ENCODE results near the gene ZNF891. TPM values are rescaled to one million over a fixed set of nuclear protein-coding genes. Genes with fewer than 3 reads are reported as not detected.

Gene ZNF891
- 7.3 TPM for total RNA-seq
- polyA plus RNA-seq = 0.90 TPM

GRCh38 chr12:133130038-133130807 is at the start of gene ZNF891, which contains the start of gene ZNF10:
TSS of gene ZNF891 (minus strand) at chr12:133130274. CDS start at chr12:133121918, 8,356 bp downstream.
TSS of gene ZNF10 (plus strand) at chr12:133130627. CDS start at chr12:133144493, 13,866 bp downstream.
- peak; percentile 88 for DNase-seq (ENCODE audit: extremely low spot score)
- WGBS = under 1% methylated on average over 87 of the region's 87 CpGs
- peaks cover 6% of the 10 kb centered on the region for H3K36me3 ChIP-seq (ENCODE audit: insufficient read depth)

GRCh38 chr12:133174901-133175300 is 44.8 kb upstream of the ZNF891 start:
- no peak for DNase-seq (ENCODE audit: extremely low spot score)
- WGBS = 69% methylated on average over 1 of the region's 1 CpG
- H3K27ac ChIP-seq (ENCODE audit: low read depth) = no peak overlapping the region
- no peak overlapping the region for H3K4me3 ChIP-seq (ENCODE audit: low read depth, low read length)
- no peaks in the 10 kb centered on the region for H3K4me1 ChIP-seq (ENCODE audit: insufficient read depth)
- no peaks in the 10 kb centered on the region for H3K36me3 ChIP-seq (ENCODE audit: insufficient read depth)

More at GRCh38 chr12:133130038-133130807, at the start of gene ZNF891, which contains the start of gene ZNF10:
- Histone ChIP-seq H3K4me3 (ENCODE audit: low read depth, low read length) (peak within 1 kb of the TSS; percentile 98), H3K27ac (ENCODE audit: low read depth) (peak within 1 kb of the TSS; percentile 99), H3K4me1 (ENCODE audit: insufficient read depth) (peaks cover 1% of the 10 kb centered on the region)

DNA sequence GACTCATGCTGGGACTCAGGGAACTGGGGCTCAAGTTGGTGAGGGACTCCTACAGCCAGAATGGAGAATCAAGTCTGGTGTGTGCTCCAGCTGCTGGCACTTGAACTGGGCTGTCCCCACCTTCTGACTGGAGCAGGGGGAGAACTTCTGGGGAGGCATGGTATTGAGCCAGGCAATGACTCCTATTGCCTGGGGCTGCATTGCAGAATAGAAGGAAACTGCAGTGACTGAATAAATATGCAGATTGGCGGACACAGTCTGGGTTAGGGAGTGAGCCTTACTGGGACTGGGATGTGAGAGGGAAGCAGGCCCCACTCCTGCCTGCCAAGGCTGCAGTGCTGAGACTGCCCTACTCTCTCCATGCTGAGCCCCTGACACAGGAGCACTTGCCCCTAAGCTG is 42.4 kb upstream of the ZNF891 start:
- Histone ChIP-seq H3K36me3 (ENCODE audit: insufficient read depth) (no peaks in the 10 kb centered on the region), H3K27ac (ENCODE audit: low read depth) (no peak overlapping the region), H3K4me3 (ENCODE audit: low read depth, low read length) (no peak overlapping the region), H3K4me1 (ENCODE audit: insufficient read depth) (no peaks in the 10 kb centered on the region)
- DNase-seq (ENCODE audit: extremely low spot score) = no peak
- 85% methylated on average over 1 of the region's 1 CpG for WGBS

GRCh38 chr12:133165776-133166175 is 35.7 kb upstream of the ZNF891 start:
- Histone ChIP-seq H3K27ac (ENCODE audit: low read depth) (no peak overlapping the region), H3K4me1 (ENCODE audit: insufficient read depth) (no peaks in the 10 kb centered on the region), H3K4me3 (ENCODE audit: low read depth, low read length) (no peak overlapping the region), H3K36me3 (ENCODE audit: insufficient read depth) (no peaks in the 10 kb centered on the region)
- WGBS = 91% methylated on average over 3 of the region's 3 CpGs
- no peak for DNase-seq (ENCODE audit: extremely low spot score)

- Histone ChIP-seq H3K36me3 (ENCODE audit: insufficient read depth) (peaks cover 36% of the 10 kb centered on the region), H3K4me3 (ENCODE audit: low read depth, low read length) (no peak overlapping the region), H3K27ac (ENCODE audit: low read depth) (no peak overlapping the region), H3K4me1 (ENCODE audit: insufficient read depth) (no peaks in the 10 kb centered on the region)
- WGBS = 99% methylated on average over 2 of the region's 2 CpGs
- no peak for DNase-seq (ENCODE audit: extremely low spot score)
These were observed 26.1 kb upstream of the ZNF891 start for GRCh38 chr12:133156125-133156690.

- Histone ChIP-seq H3K27ac (ENCODE audit: low read depth) (no peak overlapping the region), H3K4me1 (ENCODE audit: insufficient read depth) (no peaks in the 10 kb centered on the region), H3K4me3 (ENCODE audit: low read depth, low read length) (no peak overlapping the region), H3K36me3 (ENCODE audit: insufficient read depth) (peaks cover 13% of the 10 kb centered on the region)
- DNase-seq (ENCODE audit: extremely low spot score) = no peak
- 98% methylated on average over 2 of the region's 2 CpGs for WGBS
These were observed 15.9 kb upstream of the ZNF891 start for GRCh38 chr12:133145981-133146380.

- no peak overlapping the region for H3K4me3 ChIP-seq (ENCODE audit: low read depth, low read length)
- no peaks in the 10 kb centered on the region for H3K4me1 ChIP-seq (ENCODE audit: insufficient read depth)
- no peak overlapping the region for H3K27ac ChIP-seq (ENCODE audit: low read depth)
- no peak for DNase-seq (ENCODE audit: extremely low spot score)
- peaks cover 18% of the 10 kb centered on the region for H3K36me3 ChIP-seq (ENCODE audit: insufficient read depth)
- 99% methylated on average over 2 of the region's 2 CpGs for WGBS
These were observed 5.7 kb upstream of the ZNF891 start for GRCh38 chr12:133135747-133136146.

GRCh38 chr12:133130808-133131128 is 694 bp upstream of the ZNF891 start:
- peak; percentile 17 for DNase-seq (ENCODE audit: extremely low spot score)
- H3K36me3 ChIP-seq (ENCODE audit: insufficient read depth) = peaks cover 10% of the 10 kb centered on the region
- under 1% methylated on average over 17 of the region's 17 CpGs for WGBS

DNA sequence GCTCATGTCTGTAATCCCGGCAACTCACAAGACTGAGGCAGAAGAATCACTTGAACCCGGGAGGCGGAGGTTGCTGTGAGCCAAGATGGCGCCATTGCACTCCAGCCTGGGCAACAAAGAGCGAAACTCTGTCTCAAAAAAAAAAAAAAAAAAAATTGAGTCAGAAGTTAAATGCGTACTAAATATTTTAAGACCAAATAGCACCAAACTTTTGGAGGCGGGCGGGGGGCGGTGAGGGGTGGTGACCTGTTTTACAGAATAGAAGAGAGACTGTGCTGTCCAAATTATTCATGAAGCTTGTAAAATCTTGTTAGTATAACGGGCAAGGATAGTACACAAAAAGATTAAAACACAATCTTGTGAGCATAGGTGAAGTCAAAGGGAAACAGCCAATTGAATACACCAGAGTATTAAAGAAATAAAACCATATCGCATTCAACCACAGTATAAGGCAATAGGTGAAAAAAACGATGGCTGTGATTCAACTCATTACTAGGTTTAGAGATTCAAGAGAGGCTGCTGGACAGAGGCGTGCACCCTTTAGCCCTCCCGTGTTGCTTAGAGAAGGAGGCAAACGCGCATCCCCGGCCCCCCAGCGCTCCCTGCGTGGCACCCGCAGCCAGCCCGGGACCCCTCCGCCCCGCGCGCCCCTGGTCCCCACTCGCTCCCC is 571 bp downstream of the ZNF891 start:
- no peak for DNase-seq (ENCODE audit: extremely low spot score)
- Histone ChIP-seq H3K4me1 (ENCODE audit: insufficient read depth) (peaks cover 1% of the 10 kb centered on the region), H3K27ac (ENCODE audit: low read depth) (peak overlapping the region; percentile 99), H3K4me3 (ENCODE audit: low read depth, low read length) (peak overlapping the region; percentile 98), H3K36me3 (ENCODE audit: insufficient read depth) (peaks cover 4% of the 10 kb centered on the region)
- WGBS = 13% methylated on average over 26 of the region's 26 CpGs

More at GRCh38 chr12:133130808-133131128, 694 bp upstream of the ZNF891 start:
- Histone ChIP-seq H3K27ac (ENCODE audit: low read depth) (peak overlapping the region; percentile 99), H3K4me3 (ENCODE audit: low read depth, low read length) (peak overlapping the region; percentile 98), H3K4me1 (ENCODE audit: insufficient read depth) (peaks cover 1% of the 10 kb centered on the region)

- Histone ChIP-seq H3K4me3 (ENCODE audit: low read depth, low read length) (no peak overlapping the region), H3K27ac (ENCODE audit: low read depth) (no peak overlapping the region), H3K4me1 (ENCODE audit: insufficient read depth) (no peaks in the 10 kb centered on the region), H3K36me3 (ENCODE audit: insufficient read depth) (peaks cover 10% of the 10 kb centered on the region)
- DNase-seq (ENCODE audit: extremely low spot score) = no peak
- 98% methylated on average over 2 of the region's 2 CpGs for WGBS
These were observed 5.4 kb downstream of the ZNF891 start for GRCh38 chr12:133124674-133125073.

- Histone ChIP-seq H3K4me3 (ENCODE audit: low read depth, low read length) (no peak overlapping the region), H3K4me1 (ENCODE audit: insufficient read depth) (no peaks in the 10 kb centered on the region), H3K36me3 (ENCODE audit: insufficient read depth) (peaks cover 8% of the 10 kb centered on the region), H3K27ac (ENCODE audit: low read depth) (no peak overlapping the region)
- WGBS = 95% methylated on average over 3 of the region's 3 CpGs
- no peak for DNase-seq (ENCODE audit: extremely low spot score)
These were observed 9.5 kb downstream of the ZNF891 start for GRCh38 chr12:133120385-133121191.

- Histone ChIP-seq H3K4me1 (ENCODE audit: insufficient read depth) (no peaks in the 10 kb centered on the region), H3K36me3 (ENCODE audit: insufficient read depth) (peaks cover 14% of the 10 kb centered on the region), H3K4me3 (ENCODE audit: low read depth, low read length) (no peak overlapping the region), H3K27ac (ENCODE audit: low read depth) (no peak overlapping the region)
- WGBS = 98% methylated on average over 2 of the region's 2 CpGs
- no peak for DNase-seq (ENCODE audit: extremely low spot score)
These were observed 21.9 kb downstream of the ZNF891 start for GRCh38 chr12:133108150-133108549.

DNA sequence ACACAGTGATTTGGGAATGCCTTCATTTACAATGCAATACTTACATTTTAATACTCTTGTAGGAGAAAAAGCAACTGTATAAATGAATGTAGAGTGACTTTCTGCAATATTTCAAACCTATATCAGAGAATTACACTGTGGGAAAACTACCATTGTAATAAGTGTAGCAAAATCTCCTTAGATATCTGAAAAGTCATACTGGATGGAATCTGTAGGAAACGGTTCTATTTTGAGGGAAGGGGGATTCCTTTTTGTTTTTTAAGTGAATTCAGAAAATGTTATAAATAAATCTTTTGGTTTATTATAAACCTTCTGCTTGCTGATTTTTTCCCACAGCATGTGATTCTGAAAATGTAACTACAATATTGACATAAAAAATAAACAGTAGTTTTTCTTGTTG is 23.0 kb downstream of the ZNF891 start:
- no peak for DNase-seq (ENCODE audit: extremely low spot score)
- WGBS = 99% methylated on average over 1 of the region's 1 CpG
- no peak overlapping the region for H3K4me3 ChIP-seq (ENCODE audit: low read depth, low read length)
- peaks cover 15% of the 10 kb centered on the region for H3K36me3 ChIP-seq (ENCODE audit: insufficient read depth)
- no peak overlapping the region for H3K27ac ChIP-seq (ENCODE audit: low read depth)
- H3K4me1 ChIP-seq (ENCODE audit: insufficient read depth) = no peaks in the 10 kb centered on the region
